Subcutaneous adipose tissue (tissue), 4 donors: ENCODE measurements around the gene SPACA6. TPM values are rescaled to one million over a fixed set of nuclear protein-coding genes. Genes with fewer than 3 reads are reported as not detected.

Source experiments
- total RNA-seq, 4 donors: library from RNA; depleted of rRNA; stranded (reverse); fragments of >200 nt; gene quantifications; one replicate each; pipeline ENCODE4 v1.1.0, GENCODE V29; 2016
- TF ChIP-seq, protein P1 (sequence below): fragments of 450-650 bp; IDR thresholded peaks from one replicate; pipeline ENCODE4 v1.5.1; 2016; ENCODE audit warnings: low read depth, mild to moderate bottlenecking, control low read depth, antibody characterized with exemption, moderate library complexity

The SPACA6 gene
- total RNA-seq, 4 donors from 2014 or later = 2.6 to 10.8 (median 7.0) TPM

DNA sequence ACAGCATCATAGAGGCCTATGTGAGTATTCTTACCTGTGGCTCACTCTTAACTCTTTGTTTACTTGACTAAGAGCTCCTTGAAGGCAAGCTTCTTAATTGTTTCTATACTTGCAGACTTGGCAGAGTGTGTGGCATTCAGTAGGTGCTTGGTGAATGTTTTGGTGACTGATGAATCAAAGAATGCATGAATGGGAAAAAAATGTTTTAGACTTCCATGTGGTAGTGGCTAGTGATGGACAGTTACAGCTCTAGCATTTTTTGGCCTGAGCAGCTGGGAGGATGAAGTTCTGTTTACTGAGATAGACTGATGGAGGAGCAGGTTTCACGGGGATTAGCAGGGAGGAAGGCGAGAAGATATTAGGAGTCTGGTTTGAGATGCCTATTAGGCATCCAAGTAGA, 17.0 kb downstream of the SPACA6 start:
- TF ChIP-seq, protein P1, sequence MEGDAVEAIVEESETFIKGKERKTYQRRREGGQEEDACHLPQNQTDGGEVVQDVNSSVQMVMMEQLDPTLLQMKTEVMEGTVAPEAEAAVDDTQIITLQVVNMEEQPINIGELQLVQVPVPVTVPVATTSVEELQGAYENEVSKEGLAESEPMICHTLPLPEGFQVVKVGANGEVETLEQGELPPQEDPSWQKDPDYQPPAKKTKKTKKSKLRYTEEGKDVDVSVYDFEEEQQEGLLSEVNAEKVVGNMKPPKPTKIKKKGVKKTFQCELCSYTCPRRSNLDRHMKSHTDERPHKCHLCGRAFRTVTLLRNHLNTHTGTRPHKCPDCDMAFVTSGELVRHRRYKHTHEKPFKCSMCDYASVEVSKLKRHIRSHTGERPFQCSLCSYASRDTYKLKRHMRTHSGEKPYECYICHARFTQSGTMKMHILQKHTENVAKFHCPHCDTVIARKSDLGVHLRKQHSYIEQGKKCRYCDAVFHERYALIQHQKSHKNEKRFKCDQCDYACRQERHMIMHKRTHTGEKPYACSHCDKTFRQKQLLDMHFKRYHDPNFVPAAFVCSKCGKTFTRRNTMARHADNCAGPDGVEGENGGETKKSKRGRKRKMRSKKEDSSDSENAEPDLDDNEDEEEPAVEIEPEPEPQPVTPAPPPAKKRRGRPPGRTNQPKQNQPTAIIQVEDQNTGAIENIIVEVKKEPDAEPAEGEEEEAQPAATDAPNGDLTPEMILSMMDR = no peak

DNA sequence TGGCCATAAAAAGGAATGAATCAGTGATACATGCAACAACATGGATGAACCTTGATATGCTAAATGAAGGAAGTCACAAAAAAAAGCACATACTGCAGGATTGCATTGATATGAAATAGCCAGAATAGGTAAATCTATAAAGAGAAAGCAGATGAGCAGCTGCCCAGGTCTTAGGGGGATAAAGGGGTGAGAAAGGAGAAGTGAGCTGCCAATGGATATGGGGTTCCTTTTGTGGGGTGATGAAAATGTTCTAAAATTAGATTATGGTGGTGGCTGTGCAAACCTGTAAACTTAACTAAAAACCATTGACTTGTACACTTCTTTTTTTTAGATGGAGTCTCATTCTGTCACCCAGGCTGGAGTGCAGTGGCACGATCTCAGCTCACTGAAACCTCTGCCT, 18.6 kb downstream of the SPACA6 start:
- TF ChIP-seq, protein P1 = no peak

DNA sequence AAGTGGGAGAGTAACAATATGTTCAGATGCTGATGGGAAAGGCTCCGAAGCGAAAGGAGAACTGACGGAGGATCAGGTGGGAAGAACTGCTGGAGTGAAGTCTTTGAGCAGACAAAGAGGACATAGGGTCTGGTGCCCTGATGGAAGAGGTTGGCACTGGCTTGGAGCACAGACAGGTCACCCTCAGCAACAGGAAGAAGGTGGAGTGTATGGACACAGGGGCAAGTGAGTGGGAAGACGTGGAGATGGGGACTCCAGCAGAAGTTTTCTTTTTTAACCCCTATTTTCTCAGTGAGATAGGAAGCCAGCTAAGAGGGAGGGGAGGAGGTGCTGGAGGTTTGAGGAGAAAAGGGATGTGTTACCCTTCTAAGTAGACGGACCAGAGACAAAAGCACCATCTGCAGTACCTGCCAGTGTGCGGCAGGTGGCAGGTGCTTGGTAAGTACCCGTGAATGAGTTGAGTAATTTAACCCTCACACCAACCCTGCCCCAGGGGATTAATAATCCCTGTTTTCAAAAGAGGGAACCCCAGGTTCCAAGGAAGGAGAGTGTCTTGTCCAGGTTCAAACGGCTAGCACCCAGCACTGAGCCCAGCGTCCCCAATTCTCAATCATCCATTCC, 19.4 kb downstream of the SPACA6 start:
- TF ChIP-seq, protein P1 = no peak

DNA sequence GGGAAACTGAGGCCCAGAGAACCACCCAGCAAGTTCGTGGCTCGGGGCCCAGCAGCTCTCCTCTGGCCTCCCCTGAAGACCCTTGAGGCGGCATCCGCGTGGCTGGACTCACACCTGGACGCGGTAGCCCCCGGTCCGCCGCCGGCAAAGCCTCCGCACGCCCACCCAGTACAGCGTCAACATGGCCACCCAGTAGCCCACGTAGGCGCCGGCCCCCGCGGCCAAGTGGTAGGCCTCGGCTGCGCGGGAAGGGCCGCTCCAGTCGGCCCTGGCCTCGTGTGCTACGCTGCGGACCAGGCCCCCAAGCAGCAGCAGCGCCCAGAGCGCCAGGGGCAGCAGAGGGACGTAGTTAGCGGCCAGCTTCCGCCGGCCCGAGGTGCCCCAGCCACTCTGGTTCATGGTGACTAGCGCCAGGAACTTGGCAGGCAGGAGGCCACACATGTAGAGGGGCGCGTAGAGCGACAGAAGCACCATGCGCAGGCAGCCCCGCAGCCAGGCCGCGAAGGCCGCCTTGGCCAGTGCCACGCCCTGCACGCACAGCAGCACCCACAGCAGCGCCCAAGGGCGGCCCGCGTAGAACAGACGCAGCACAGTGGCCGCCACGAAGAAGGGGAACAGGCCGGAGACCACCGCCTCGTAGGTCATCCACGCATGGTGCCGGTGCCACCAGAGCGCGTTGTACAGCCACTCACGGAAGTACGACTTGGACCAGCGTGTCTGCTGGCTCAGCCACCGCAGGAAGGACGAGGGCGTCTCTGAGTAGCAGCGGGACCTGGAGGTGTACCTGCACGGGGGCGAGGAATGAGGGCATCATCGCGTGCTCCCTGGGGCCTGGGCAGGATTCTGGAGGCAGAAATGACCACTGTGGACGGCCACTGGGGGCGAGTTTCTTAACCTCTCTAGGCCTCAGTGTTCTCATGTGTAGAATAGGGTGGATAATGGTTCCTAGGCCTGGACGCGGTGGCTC, 20.5 kb downstream of the SPACA6 start:
- TF ChIP-seq, protein P1 = no peak

DNA sequence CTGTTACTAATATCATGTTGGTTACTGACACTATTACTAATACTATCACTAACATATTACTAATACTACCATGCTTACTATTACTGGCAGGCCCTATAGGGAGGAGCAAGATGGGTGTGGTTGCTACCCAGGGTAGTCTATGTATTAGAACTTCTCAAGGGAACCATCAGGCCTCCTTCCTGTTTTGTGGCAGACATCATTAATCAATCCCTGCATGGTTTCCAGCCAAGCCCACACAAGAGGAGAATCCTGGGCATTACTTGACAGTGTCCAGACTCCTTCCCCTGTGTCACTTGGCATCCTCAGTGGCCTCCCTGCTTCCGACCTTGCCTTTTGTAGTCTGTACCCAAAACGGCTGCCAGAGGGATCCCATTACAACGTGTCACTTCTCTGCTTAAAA, 21.7 kb downstream of the SPACA6 start:
- TF ChIP-seq, protein P1 = no peak

DNA sequence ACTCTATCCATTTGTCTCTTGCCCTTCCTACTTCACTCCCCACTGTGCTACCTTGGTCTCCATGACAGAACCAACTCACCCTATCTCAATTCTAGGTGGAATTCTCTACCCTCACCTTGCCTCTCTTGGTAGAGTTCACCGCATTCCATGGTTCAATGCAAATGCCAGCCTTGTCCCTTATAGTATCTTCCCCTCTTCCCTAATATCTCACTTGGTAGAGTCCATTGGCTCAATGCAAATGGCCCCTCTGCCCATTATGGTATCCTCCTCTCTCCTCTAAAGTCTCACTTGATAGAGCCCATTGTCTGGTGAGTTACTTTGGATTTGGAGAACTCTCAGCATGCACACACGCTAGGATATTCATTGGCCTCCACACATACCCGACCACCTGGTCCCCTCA, 22.7 kb downstream of the SPACA6 start:
- TF ChIP-seq, protein P1 = no peak

DNA sequence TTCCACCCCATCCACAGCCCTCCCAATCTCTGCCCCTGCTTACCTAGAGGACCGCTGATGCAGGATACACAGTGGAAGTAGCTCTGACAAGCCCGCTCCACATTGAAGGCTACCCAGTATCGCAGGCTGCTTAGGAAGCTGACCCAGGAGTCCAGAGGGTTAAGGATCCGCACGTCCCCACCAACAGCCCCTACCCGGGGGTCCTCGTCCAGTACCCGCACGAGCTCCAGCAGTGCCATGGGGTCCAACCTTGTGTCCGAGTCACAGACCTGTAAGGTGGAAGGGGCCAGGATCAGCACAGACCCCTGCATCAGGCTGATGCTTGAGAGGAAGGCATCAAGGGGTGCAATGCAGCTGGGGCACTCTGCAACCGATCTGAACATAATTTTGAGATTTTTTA, 23.8 kb downstream of the SPACA6 start:
- TF ChIP-seq, protein P1 = no peak
